OCI-LY7 (cell line): ENCODE measurements around the gene CXorf58.

ENCODE experiments used
- EZH2phosphoT487 ChIP-seq: fragments of 200-600 bp; sonication (generic); IDR thresholded peaks from 2 replicates; pipeline ENCODE4 v1.6.1; 2018; ENCODE audit warnings: low read depth, borderline replicate concordance, mild to moderate bottlenecking, mixed run types, antibody characterized with exemption, low read length, moderate library complexity, mixed read lengths
- TF ChIP-seq, protein P1 (sequence below): fragments of 200-600 bp; sonication (generic); conservative IDR thresholded peaks from 2 replicates; pipeline ENCODE4 v1.5.1; 2014; ENCODE audit warnings: mild to moderate bottlenecking, antibody characterized with exemption, low read length, moderate library complexity, mixed read lengths

DNA sequence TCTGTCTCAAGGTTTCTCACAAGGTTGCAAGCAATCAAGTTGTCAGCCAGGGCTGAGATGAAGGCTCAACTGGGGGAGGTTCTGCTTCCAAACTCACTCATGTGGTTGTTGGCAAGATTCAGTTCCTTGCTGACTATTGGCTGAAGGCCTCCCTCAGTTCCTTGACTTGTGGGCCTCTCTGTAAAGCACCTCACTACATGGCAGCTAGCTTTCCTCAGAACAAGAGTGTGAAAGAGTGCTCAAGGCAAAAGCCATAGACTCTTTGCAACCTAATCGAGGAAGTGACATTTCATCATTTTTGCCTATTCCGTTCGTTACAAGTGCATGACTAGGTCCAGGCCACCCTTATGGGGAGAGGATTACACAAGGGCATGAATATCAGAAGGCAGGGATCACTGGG, 52.0 kb downstream of the CXorf58 start:
- TF ChIP-seq, protein P1, sequence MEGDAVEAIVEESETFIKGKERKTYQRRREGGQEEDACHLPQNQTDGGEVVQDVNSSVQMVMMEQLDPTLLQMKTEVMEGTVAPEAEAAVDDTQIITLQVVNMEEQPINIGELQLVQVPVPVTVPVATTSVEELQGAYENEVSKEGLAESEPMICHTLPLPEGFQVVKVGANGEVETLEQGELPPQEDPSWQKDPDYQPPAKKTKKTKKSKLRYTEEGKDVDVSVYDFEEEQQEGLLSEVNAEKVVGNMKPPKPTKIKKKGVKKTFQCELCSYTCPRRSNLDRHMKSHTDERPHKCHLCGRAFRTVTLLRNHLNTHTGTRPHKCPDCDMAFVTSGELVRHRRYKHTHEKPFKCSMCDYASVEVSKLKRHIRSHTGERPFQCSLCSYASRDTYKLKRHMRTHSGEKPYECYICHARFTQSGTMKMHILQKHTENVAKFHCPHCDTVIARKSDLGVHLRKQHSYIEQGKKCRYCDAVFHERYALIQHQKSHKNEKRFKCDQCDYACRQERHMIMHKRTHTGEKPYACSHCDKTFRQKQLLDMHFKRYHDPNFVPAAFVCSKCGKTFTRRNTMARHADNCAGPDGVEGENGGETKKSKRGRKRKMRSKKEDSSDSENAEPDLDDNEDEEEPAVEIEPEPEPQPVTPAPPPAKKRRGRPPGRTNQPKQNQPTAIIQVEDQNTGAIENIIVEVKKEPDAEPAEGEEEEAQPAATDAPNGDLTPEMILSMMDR = no peak
- no peak for TF ChIP-seq EZH2phosphoT487
